ENCODE data around the gene CLASP2.
A peak's percentile ranks its signal among the peaks of the same experiment; 100 is the strongest.

Gene CLASP2

DNA sequence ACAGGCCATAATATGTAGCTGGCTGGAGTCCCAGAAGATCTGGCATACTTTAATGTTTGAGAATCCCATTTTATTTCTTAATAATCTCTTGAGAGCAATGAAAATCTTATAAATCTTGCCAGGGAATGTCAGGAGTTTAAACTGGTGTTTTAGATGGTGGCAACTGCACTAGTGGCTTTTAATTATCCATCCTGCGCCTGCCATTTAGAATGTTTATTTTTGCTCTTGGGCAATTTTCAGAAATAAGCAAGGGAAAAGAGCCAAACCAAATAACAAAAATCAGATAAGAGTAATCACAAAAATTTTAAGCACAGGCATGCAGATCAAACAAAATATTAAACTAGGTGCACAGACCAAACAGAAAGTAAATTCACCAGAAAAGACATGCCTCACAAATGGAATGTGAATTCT, 235.9 kb downstream of the CLASP2 start:
- no peak for DNase-seq (ENCODE audit: low spot score)
- Histone ChIP-seq H4K91ac (ENCODE audit: low read depth, low read length, poor library complexity) (no peak overlapping the region), H2BK5ac (ENCODE audit: low read length) (no peak overlapping the region), H2BK12ac (ENCODE audit: low read length) (no peak overlapping the region), H2AK5ac (ENCODE audit: low read depth, low read length) (no peak overlapping the region), H3K27me3 (ENCODE audit: control insufficient read depth in 3 of 3, insufficient read depth in 3 of 3, low read depth in 1 of 3, low read length in 3 of 3) (no peaks in the 10 kb centered on the region), H3K14ac (ENCODE audit: low read length) (no peak overlapping the region), H3K23ac (ENCODE audit: low read depth, low read length, poor library complexity) (no peak overlapping the region), H2BK15ac (ENCODE audit: low read length) (no peak overlapping the region), H2AFZ (ENCODE audit: low read length) (no peak overlapping the region), H4K8ac (ENCODE audit: low read depth, low read length) (no peak overlapping the region), H3K9ac (ENCODE audit: low read depth, low read length, poor library complexity) (no peak overlapping the region), H3K4me1 (ENCODE audit: control insufficient read depth in 2 of 2, insufficient read depth in 1 of 2, low read depth in 1 of 2, low read length in 2 of 2) (no peaks in the 10 kb centered on the region), H3K4me3 (ENCODE audit: low read length in 2 of 2) (no peak overlapping the region), H3K36me3 (replicated peaks in 1 of 2; ENCODE audit: control insufficient read depth in 2 of 2, insufficient read depth in 2 of 2, low read length in 2 of 2) (no peaks in the 10 kb centered on the region), H3K9me3 (replicated peaks in 1 of 2; ENCODE audit: control insufficient read depth in 2 of 2, insufficient read depth in 1 of 2, low read depth in 1 of 2, low read length in 2 of 2) (peaks cover 2 to 6% of the 10 kb centered on the region in 2 donors), H2BK120ac (ENCODE audit: low read depth, low read length) (no peak overlapping the region), H3K18ac (ENCODE audit: low read length) (no peak overlapping the region), H3K79me1 (ENCODE audit: low read depth, low read length) (no peaks in the 10 kb centered on the region), H3K4me2 (ENCODE audit: insufficient read depth, low read length, poor library complexity, severe bottlenecking) (no peak overlapping the region), H3K27ac (replicated peaks; ENCODE audit: low read length) (no peak overlapping the region), H3K4ac (ENCODE audit: low read length) (no peak overlapping the region)
- WGBS, 2 donors (ENCODE audit: extremely low coverage in 2 of 2, insufficient read length in 2 of 2, insufficient replicate concordance in 1 of 2): no CpG with 5 or more reads among the region's 1 CpG

DNA sequence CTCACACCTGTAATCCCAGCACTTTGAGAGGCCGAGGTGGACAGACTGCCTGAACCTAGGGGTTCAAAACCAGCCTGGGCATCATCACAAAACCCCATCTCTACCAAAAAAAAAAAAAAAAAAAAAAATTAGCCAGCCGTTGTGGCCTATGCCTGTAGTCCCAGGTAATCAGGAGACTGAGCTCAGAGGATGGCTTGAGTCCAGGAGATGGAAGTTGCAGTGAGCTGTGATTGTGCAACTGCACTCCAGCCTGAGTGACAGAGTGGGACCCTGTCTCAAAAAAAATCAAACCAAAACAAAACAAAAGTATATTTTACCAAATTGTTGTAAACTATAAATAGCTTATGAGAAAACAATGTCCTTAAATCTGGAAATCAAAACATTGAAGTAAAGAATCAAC, 243.2 kb downstream of the CLASP2 start:
- H2BK5ac ChIP-seq (ENCODE audit: low read length): no peak overlapping the region
- H3K4me3 ChIP-seq (ENCODE audit: low read length in 2 of 2): no peak overlapping the region
- DNase-seq (ENCODE audit: low spot score): no peak
- H3K18ac ChIP-seq (ENCODE audit: low read length): no peak overlapping the region
- no peaks in the 10 kb centered on the region for H3K27me3 ChIP-seq (ENCODE audit: control insufficient read depth in 3 of 3, insufficient read depth in 3 of 3, low read depth in 1 of 3, low read length in 3 of 3)
- H2BK12ac ChIP-seq (ENCODE audit: low read length): no peak overlapping the region
- no peaks in the 10 kb centered on the region for H3K79me1 ChIP-seq (ENCODE audit: low read depth, low read length)
- H3K36me3 ChIP-seq (replicated peaks in 1 of 2; ENCODE audit: control insufficient read depth in 2 of 2, insufficient read depth in 2 of 2, low read length in 2 of 2): no peaks in the 10 kb centered on the region
- no peak overlapping the region for H3K14ac ChIP-seq (ENCODE audit: low read length)
- H3K9ac ChIP-seq (ENCODE audit: low read depth, low read length, poor library complexity): no peak overlapping the region
- H3K4me1 ChIP-seq (ENCODE audit: control insufficient read depth in 2 of 2, insufficient read depth in 1 of 2, low read depth in 1 of 2, low read length in 2 of 2): no peaks in the 10 kb centered on the region
- H3K23ac ChIP-seq (ENCODE audit: low read depth, low read length, poor library complexity): no peak overlapping the region
- no peak overlapping the region for H4K8ac ChIP-seq (ENCODE audit: low read depth, low read length)
- H3K9me3 ChIP-seq (replicated peaks in 1 of 2; ENCODE audit: control insufficient read depth in 2 of 2, insufficient read depth in 1 of 2, low read depth in 1 of 2, low read length in 2 of 2): no peaks in the 10 kb centered on the region
- no CpG with 5 or more reads among the region's 2 CpGs for WGBS, 2 donors (ENCODE audit: extremely low coverage in 2 of 2, insufficient read length in 2 of 2, insufficient replicate concordance in 1 of 2)
- H2BK120ac ChIP-seq (ENCODE audit: low read depth, low read length): no peak overlapping the region
- no peak overlapping the region for H2BK15ac ChIP-seq (ENCODE audit: low read length)
- H3K4me2 ChIP-seq (ENCODE audit: insufficient read depth, low read length, poor library complexity, severe bottlenecking): no peak overlapping the region
- no peak overlapping the region for H3K4ac ChIP-seq (ENCODE audit: low read length)
- H4K91ac ChIP-seq (ENCODE audit: low read depth, low read length, poor library complexity): no peak overlapping the region
- H3K27ac ChIP-seq (replicated peaks; ENCODE audit: low read length): no peak overlapping the region
- no peak overlapping the region for H2AFZ ChIP-seq (ENCODE audit: low read length)
- H2AK5ac ChIP-seq (ENCODE audit: low read depth, low read length): no peak overlapping the region

DNA sequence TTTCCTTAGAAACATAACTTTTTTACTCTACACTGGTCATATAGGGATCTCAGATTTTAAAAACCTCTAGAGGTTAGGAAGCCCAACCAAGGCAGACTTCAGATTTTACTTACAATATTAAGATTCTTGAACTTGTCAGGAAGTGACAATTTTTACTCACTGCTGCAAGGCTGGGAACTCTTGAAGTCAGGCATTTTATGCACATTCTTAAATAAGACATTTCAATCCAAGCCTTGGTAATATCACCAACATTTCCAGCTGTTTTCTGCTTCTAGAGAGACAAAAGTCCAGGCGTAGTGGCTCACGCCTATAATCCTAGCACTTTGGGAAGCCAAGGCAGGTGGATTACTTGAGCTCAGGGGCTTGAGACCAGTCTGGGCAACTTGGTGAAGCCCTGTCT, 244.2 kb downstream of the CLASP2 start:
- Histone ChIP-seq H2BK120ac (ENCODE audit: low read depth, low read length) (no peak overlapping the region), H3K4me2 (ENCODE audit: insufficient read depth, low read length, poor library complexity, severe bottlenecking) (no peak overlapping the region), H2BK5ac (ENCODE audit: low read length) (no peak overlapping the region), H3K4me1 (ENCODE audit: control insufficient read depth in 2 of 2, insufficient read depth in 1 of 2, low read depth in 1 of 2, low read length in 2 of 2) (no peaks in the 10 kb centered on the region), H2BK15ac (ENCODE audit: low read length) (no peak overlapping the region), H3K14ac (ENCODE audit: low read length) (no peak overlapping the region), H2AFZ (ENCODE audit: low read length) (no peak overlapping the region), H3K18ac (ENCODE audit: low read length) (no peak overlapping the region), H3K9me3 (replicated peaks in 1 of 2; ENCODE audit: control insufficient read depth in 2 of 2, insufficient read depth in 1 of 2, low read depth in 1 of 2, low read length in 2 of 2) (no peaks in the 10 kb centered on the region), H3K4ac (ENCODE audit: low read length) (no peak overlapping the region), H2BK12ac (ENCODE audit: low read length) (no peak overlapping the region), H3K9ac (ENCODE audit: low read depth, low read length, poor library complexity) (no peak overlapping the region), H4K8ac (ENCODE audit: low read depth, low read length) (no peak overlapping the region), H3K23ac (ENCODE audit: low read depth, low read length, poor library complexity) (no peak overlapping the region), H3K27me3 (ENCODE audit: control insufficient read depth in 3 of 3, insufficient read depth in 3 of 3, low read depth in 1 of 3, low read length in 3 of 3) (no peaks in the 10 kb centered on the region), H3K4me3 (ENCODE audit: low read length in 2 of 2) (no peak overlapping the region), H3K36me3 (replicated peaks in 1 of 2; ENCODE audit: control insufficient read depth in 2 of 2, insufficient read depth in 2 of 2, low read length in 2 of 2) (no peaks in the 10 kb centered on the region), H2AK5ac (ENCODE audit: low read depth, low read length) (no peak overlapping the region), H4K91ac (ENCODE audit: low read depth, low read length, poor library complexity) (no peak overlapping the region), H3K79me1 (ENCODE audit: low read depth, low read length) (no peaks in the 10 kb centered on the region), H3K27ac (replicated peaks; ENCODE audit: low read length) (no peak overlapping the region)
- no peak for DNase-seq (ENCODE audit: low spot score)
- no CpG with 5 or more reads among the region's 2 CpGs for WGBS, 2 donors (ENCODE audit: extremely low coverage in 2 of 2, insufficient read length in 2 of 2, insufficient replicate concordance in 1 of 2)

DNA sequence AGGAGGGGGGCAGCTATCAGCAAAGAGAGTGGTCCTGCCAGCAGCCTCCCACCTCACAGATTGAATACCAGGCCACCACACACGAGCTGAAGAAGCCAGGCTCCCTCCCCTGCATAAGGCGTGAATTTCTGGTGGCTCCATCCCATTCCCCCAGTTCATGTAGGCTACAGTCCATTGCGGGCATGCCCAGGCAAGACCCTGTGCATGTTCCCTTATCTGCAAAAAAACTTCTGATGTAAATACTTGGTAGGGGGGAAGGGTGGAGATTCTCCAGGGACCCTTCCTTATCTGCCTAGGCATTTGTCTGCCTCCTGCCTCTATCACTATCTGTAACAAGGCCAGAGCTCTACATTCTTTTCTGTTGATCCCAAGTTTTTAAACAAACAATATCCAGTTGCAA, 250.3 kb downstream of the CLASP2 start:
- Histone ChIP-seq H2BK12ac (ENCODE audit: low read length) (no peak overlapping the region), H2BK15ac (ENCODE audit: low read length) (no peak overlapping the region), H3K4ac (ENCODE audit: low read length) (no peak overlapping the region), H2BK5ac (ENCODE audit: low read length) (no peak overlapping the region), H3K79me1 (ENCODE audit: low read depth, low read length) (no peaks in the 10 kb centered on the region), H3K27ac (replicated peaks; ENCODE audit: low read length) (no peak overlapping the region), H2AFZ (ENCODE audit: low read length) (peak overlapping the region; percentile 64), H3K18ac (ENCODE audit: low read length) (no peak overlapping the region), H3K27me3 (ENCODE audit: control insufficient read depth in 3 of 3, insufficient read depth in 3 of 3, low read depth in 1 of 3, low read length in 3 of 3) (no peaks in the 10 kb centered on the region), H3K4me3 (ENCODE audit: low read length in 2 of 2) (no peak overlapping the region), H3K14ac (ENCODE audit: low read length) (no peak overlapping the region), H2BK120ac (ENCODE audit: low read depth, low read length) (no peak overlapping the region), H3K4me1 (ENCODE audit: control insufficient read depth in 2 of 2, insufficient read depth in 1 of 2, low read depth in 1 of 2, low read length in 2 of 2) (no peaks in the 10 kb centered on the region), H3K36me3 (replicated peaks in 1 of 2; ENCODE audit: control insufficient read depth in 2 of 2, insufficient read depth in 2 of 2, low read length in 2 of 2) (no peaks in the 10 kb centered on the region), H3K9me3 (replicated peaks in 1 of 2; ENCODE audit: control insufficient read depth in 2 of 2, insufficient read depth in 1 of 2, low read depth in 1 of 2, low read length in 2 of 2) (peaks cover 1 to 19% of the 10 kb centered on the region in 2 donors), H3K9ac (ENCODE audit: low read depth, low read length, poor library complexity) (no peak overlapping the region), H4K91ac (ENCODE audit: low read depth, low read length, poor library complexity) (no peak overlapping the region), H3K4me2 (ENCODE audit: insufficient read depth, low read length, poor library complexity, severe bottlenecking) (no peak overlapping the region), H4K8ac (ENCODE audit: low read depth, low read length) (no peak overlapping the region), H2AK5ac (ENCODE audit: low read depth, low read length) (no peak overlapping the region), H3K23ac (ENCODE audit: low read depth, low read length, poor library complexity) (no peak overlapping the region)
- WGBS, 2 donors (ENCODE audit: extremely low coverage in 2 of 2, insufficient read length in 2 of 2, insufficient replicate concordance in 1 of 2): no CpG with 5 or more reads among the region's 3 CpGs
- DNase-seq (ENCODE audit: low spot score): no peak

Measured in neuronal stem cell (in vitro differentiated cells).